Muscle layer of colon (tissue), 2 donors: ENCODE data around the gene METTL3.
A peak's percentile ranks its signal among the peaks of the same experiment; 100 is the strongest.

Source experiments
- H3K27ac ChIP-seq: one replicate; pipeline ENCODE4 v1.7.0; 2013; ENCODE audit warnings: low read depth, mild to moderate bottlenecking, low read length, moderate library complexity
- H3K27me3 ChIP-seq, 2 donors: one replicate each; pipeline ENCODE4 v1.7.0; 2013; ENCODE audit warnings: low read length in 2 of 2, mild to moderate bottlenecking in 2 of 2; ENCODE audit not compliant: insufficient read depth in 2 of 2, control insufficient read depth in 1 of 2
- H3K36me3 ChIP-seq: one replicate; pipeline ENCODE4 v1.7.0; 2013; ENCODE audit warnings: mild to moderate bottlenecking, low read length; ENCODE audit not compliant: insufficient read depth
- H3K4me1 ChIP-seq: one replicate; pipeline ENCODE4 v1.7.0; 2013; ENCODE audit warnings: mild to moderate bottlenecking, low read length; ENCODE audit not compliant: insufficient read depth
- H3K4me3 ChIP-seq, 2 donors: one replicate each; pipeline ENCODE4 v1.7.0; 2013; ENCODE audit warnings: low read length in 2 of 2, low read depth in 1 of 2, mild to moderate bottlenecking in 1 of 2, moderate library complexity in 1 of 2
- H3K9ac ChIP-seq: one replicate; pipeline ENCODE4 v1.7.0; 2013; ENCODE audit warnings: low read length
- H3K9me3 ChIP-seq: one replicate; pipeline ENCODE4 v1.7.0; 2013; ENCODE audit warnings: mild to moderate bottlenecking, low read length
- donor health status: abdominal sarcoma.
- donor health status: Adenocarcinoma of cecum.

Gene METTL3

GRCh38 chr14:21455592-21455911 is 55.6 kb downstream of the METTL3 start:
- Histone ChIP-seq H3K4me1 (peaks cover 13% of the 10 kb centered on the region), H3K9ac (peak overlapping the region; percentile 53), H3K36me3 (no peaks in the 10 kb centered on the region), H3K4me3 (peak overlapping the region; percentile 55 to 64), H3K9me3 (no peaks in the 10 kb centered on the region), H3K27me3 (no peaks in the 10 kb centered on the region), H3K27ac (peak overlapping the region; percentile 83)

GRCh38 chr14:21454843-21455544 is 56.1 kb downstream of the METTL3 start:
- Histone ChIP-seq H3K4me1 (peaks cover 13% of the 10 kb centered on the region), H3K27me3 (no peaks in the 10 kb centered on the region), H3K36me3 (no peaks in the 10 kb centered on the region), H3K27ac (peak overlapping the region; percentile 83), H3K4me3 (peak overlapping the region; percentile 55 to 64), H3K9ac (peak overlapping the region; percentile 53), H3K9me3 (no peaks in the 10 kb centered on the region)

- H3K9ac ChIP-seq: no peak overlapping the region
These were observed 61.3 kb downstream of the METTL3 start for GRCh38 chr14:21449899-21450216.

More at GRCh38 chr14:21449899-21450216, 61.3 kb downstream of the METTL3 start:
- Histone ChIP-seq H3K4me1 (peaks cover 11% of the 10 kb centered on the region), H3K27me3 (no peaks in the 10 kb centered on the region), H3K9me3 (no peaks in the 10 kb centered on the region), H3K27ac (no peak overlapping the region), H3K4me3 (no peak overlapping the region), H3K36me3 (no peaks in the 10 kb centered on the region)
